Right lobe of liver (tissue), 4 donors: ENCODE measurements around the gene CFAP92.

Experiments
- CTCF ChIP-seq, 4 donors: fragments of 200-600 bp in 3 of 4; fragments of 450-650 bp in 1 of 4; IDR thresholded peaks; one replicate each; pipeline versions ENCODE4 v1.5.1 to v1.8.0; 2016 to 2022; ENCODE audit warnings: antibody characterized with exemption in 4 of 4, mild to moderate bottlenecking in 2 of 4
- POLR2A ChIP-seq: fragments of 450-650 bp; IDR thresholded peaks from one replicate; pipeline ENCODE4 v1.6.1; 2017; ENCODE audit warnings: antibody characterized with exemption, mild to moderate bottlenecking
- donor health status: DM: no; HTN: no; CAD: no.
- donor health status: DM: no; HTN: no; CAD: no.
- donor health status: DM: no; HTN: yes; CAD: no.

- no peak for TF ChIP-seq POLR2A
- no peak for TF ChIP-seq CTCF (IDR thresholded peaks at IDR 0.05)
Measured at GRCh38 chr3:128965280-128965679, 28.6 kb downstream of the CFAP92 start.
